K562 (cell line): ENCODE results near the gene UBL7. TPM values are rescaled to one million over a fixed set of nuclear protein-coding genes. Genes with fewer than 3 reads are reported as not detected.

Experiments used
- ATAC-seq: fragments of 200-7000 bp; cut with Tn5 transposase; 3 replicates; pipeline ENCODE4 v1.9.1; 2020; ENCODE audit warnings: moderate library complexity
- BruUV-seq: library from RNA; stranded (reverse); fragments of 400-500 nt; replicated peaks from 2 replicates; lab custom pipeline; 2021; lab: Mats Ljungman, UMichigan
- CTCF ChIA-PET: fragments of 300-600 bp; formaldehyde crosslinking; extraction: SDS; loops from one replicate; lab custom pipeline; 2021; ENCODE audit warnings: low intra/inter-chr PET ratio; lab: Yijun Ruan, JAX
- POLR2A ChIA-PET: fragments of 300-600, 350-650 bp; sonication (Branson Sonifier 250); formaldehyde crosslinking; extraction: SDS; loops from one replicate; lab custom pipeline; 2021; ENCODE audit warnings: antibody characterized with exemption, inconsistent platforms; lab: Yijun Ruan, JAX
- DNase-seq, 4 experiments: peaks; one replicate each; pipeline versions ENCODE4 v3.0.0 to v3.0.0-alpha.2; 2011 to 2018; ENCODE audit warnings: low spot score in 3 of 4, mixed read lengths in 3 of 4; ENCODE audit errors: extremely low read depth in 1 of 4
- FAIRE-seq: peaks from 2 replicates; lab custom pipeline; 2011; peaks lifted over from hg19 to GRCh38; lab: Jason Lieb, UNC
- H2AFZ ChIP-seq: 2 replicates; pipeline ENCODE4 v1.6.0; 2011; ENCODE audit warnings: low read depth, low read length, control low read depth, inconsistent platforms
- H3K27ac ChIP-seq: fragments of 200-600 bp; 3 replicates; pipeline ENCODE4 v1.8.0; 2011; ENCODE audit warnings: low read depth, mild to moderate bottlenecking, control low read depth, inconsistent platforms, low read length, moderate library complexity, mixed read lengths; ENCODE audit errors: extremely low read depth
- H3K27me3 ChIP-seq, 2 experiments: fragments of 300-600 bp in 1 of 2; 2 replicates in 1 of 2; 3 replicates in 1 of 2; pipeline versions ENCODE4 v1.6.0 to v1.8.0; 2011; ENCODE audit warnings: inconsistent platforms in 2 of 2, low read length in 2 of 2, mild to moderate bottlenecking in 1 of 2, mixed read lengths in 1 of 2, moderate library complexity in 1 of 2; ENCODE audit not compliant: control insufficient read depth in 2 of 2, insufficient read depth in 2 of 2
- H3K36me3 ChIP-seq: fragments of 300-600 bp; 3 replicates; pipeline ENCODE4 v1.8.0; 2011; ENCODE audit warnings: mild to moderate bottlenecking, low read length, inconsistent platforms; ENCODE audit not compliant: control insufficient read depth, insufficient read depth
- H3K4me1 ChIP-seq, 2 experiments: fragments of 200-600 bp in 1 of 2; replicated peaks in 1 of 2; 2 replicates in 1 of 2; 3 replicates in 1 of 2; pipeline versions ENCODE4 v1.5.1 to v1.8.0; 2011; ENCODE audit warnings: inconsistent platforms in 2 of 2, low read length in 2 of 2, mild to moderate bottlenecking in 1 of 2, mixed read lengths in 1 of 2, moderate library complexity in 1 of 2; ENCODE audit not compliant: control insufficient read depth in 2 of 2, insufficient read depth in 2 of 2
- H3K4me2 ChIP-seq: 2 replicates; pipeline ENCODE4 v1.6.1; 2011; ENCODE audit warnings: low read length, control low read depth, inconsistent platforms, mixed read lengths; ENCODE audit not compliant: insufficient read depth
- H3K4me3 ChIP-seq: fragments of 200-600 bp; sonication (generic), shearing (Covaris generic); 2 replicates; pipeline ENCODE4 v1.5.1; 2016; ENCODE audit warnings: control low read depth, inconsistent platforms
- H3K79me2 ChIP-seq: fragments of 200-600 bp; 3 replicates; pipeline ENCODE4 v1.8.0; 2011; ENCODE audit warnings: low read length, inconsistent platforms; ENCODE audit not compliant: control insufficient read depth, insufficient read depth
- H3K9ac ChIP-seq, 2 experiments: 2 replicates each; pipeline versions ENCODE4 v1.6.0 to v1.6.1; 2011; ENCODE audit warnings: low read depth in 2 of 2, low read length in 2 of 2, control low read depth in 1 of 2, inconsistent platforms in 1 of 2, mild to moderate bottlenecking in 1 of 2, mixed read lengths in 1 of 2; ENCODE audit not compliant: insufficient read depth in 1 of 2
- H3K9me1 ChIP-seq: one replicate; pipeline ENCODE4 v1.6.0; 2011; ENCODE audit warnings: inconsistent platforms, mild to moderate bottlenecking, low read length, moderate library complexity; ENCODE audit not compliant: control insufficient read depth, insufficient read depth
- H3K9me3 ChIP-seq: replicated peaks from 2 replicates; pipeline ENCODE4 v1.5.1; 2011; ENCODE audit warnings: low read depth, low read length, inconsistent platforms; ENCODE audit not compliant: control insufficient read depth, insufficient read depth
- H4K20me1 ChIP-seq: replicated peaks from 2 replicates; pipeline ENCODE4 v1.6.1; 2011; ENCODE audit warnings: low read length, inconsistent platforms, mixed read lengths; ENCODE audit not compliant: control insufficient read depth, insufficient read depth
- ESRRB ChIP-seq: fragments of 250-450 bp; sonication (Bioruptor Pico); IDR thresholded peaks from 2 replicates; pipeline ENCODE4 v1.5.0; 2020; ENCODE audit warnings: mild to moderate bottlenecking, moderate library complexity, borderline replicate concordance
- ILF3 ChIP-seq: fragments of 450-650 bp; IDR thresholded peaks from 2 replicates; pipeline ENCODE4 v1.6.1; 2018; ENCODE audit warnings: antibody characterized with exemption, mild to moderate bottlenecking, moderate library complexity, borderline replicate concordance
- SIN3A ChIP-seq, 2 experiments: fragments of 150-350 bp in 1 of 2; IDR thresholded peaks; 2 replicates each; pipeline ENCODE4 v1.6.1; 2011 to 2016; ENCODE audit warnings: borderline replicate concordance in 2 of 2, low read depth in 2 of 2, low read length in 2 of 2, mild to moderate bottlenecking in 2 of 2, moderate library complexity in 2 of 2; ENCODE audit not compliant: control insufficient read depth in 1 of 2
- YY1 ChIP-seq, 3 experiments: IDR thresholded peaks; 2 replicates each; pipeline ENCODE4 v1.6.1; 2011; ENCODE audit warnings: low read length in 2 of 3, mild to moderate bottlenecking in 2 of 3, moderate library complexity in 2 of 3, borderline replicate concordance in 1 of 3, control low read depth in 1 of 3, low read depth in 1 of 3; ENCODE audit not compliant: insufficient read depth in 3 of 3, insufficient replicate concordance in 2 of 3, control insufficient read depth in 1 of 3, insufficient read length in 1 of 3; ENCODE audit errors: extremely low read depth in 1 of 3
- ZFP36 ChIP-seq: fragments of 150-350 bp; IDR thresholded peaks from 2 replicates; pipeline ENCODE4 v1.6.1; 2018; ENCODE audit warnings: low read length, low read depth; ENCODE audit not compliant: partially characterized antibody
- ZNF316 ChIP-seq: fragments of 450-650 bp; IDR thresholded peaks from 2 replicates; pipeline ENCODE4 v1.6.1; 2016
- ZNF324 ChIP-seq: fragments of 250-450 bp; sonication (Bioruptor Pico); IDR thresholded peaks from 2 replicates; pipeline ENCODE4 v1.4.0; 2020; ENCODE audit warnings: mild to moderate bottlenecking
- WGBS: fragments of 100-300 bp; shearing (Covaris generic); methylation state at CpG from one replicate; pipeline ENCODE4 v1.1.6; 2016; ENCODE audit warnings: low coverage, mixed read lengths; ENCODE audit not compliant: insufficient coverage; ENCODE audit errors: missing lambda C conversion rate; 5-methylcytosine and 5-hydroxymethylcytosine counted together
- in situ Hi-C: fragments of 300-500 bp; cut with MboI; formaldehyde crosslinking; loops from 4 replicates; pipeline ENCODE4 v1.15.0; 2018; ENCODE audit warnings: inconsistent platforms, mixed read lengths
- intact Hi-C: fragments of 100-400 bp; cut with micrococcal nuclease; formaldehyde crosslinking; loops from 2 replicates; pipeline ENCODE4 v1.14.2; 2022
- polyA plus RNA-seq, 8 experiments: library from polyadenylated mRNA; depleted of rRNA in 4 of 8; stranded (reverse) in 5 of 8; unstranded in 3 of 8; fragments of >200 nt; fragmentation: Nextera tagmentation in 2 of 8; fragmentation: Illumina TruSeq in 1 of 8; extraction: Ambion mirVana in 2 of 8; extraction: Trizol in 1 of 8; gene quantifications; 2 replicates each; pipeline versions ENCODE4 v1.2.1 to v1.2.3, GENCODE V29; 2011 to 2014; ENCODE audit warnings: inconsistent platforms in 1 of 8, missing spikeins in 1 of 8
- total RNA-seq, 7 experiments: library from RNA; depleted of rRNA in 6 of 7; stranded (reverse); fragments of >200 nt in 6 of 7; fragmentation: Illumina TruSeq in 2 of 7; extraction: Trizol in 2 of 7; gene quantifications; 2 replicates each; pipeline versions ENCODE4 v1.2.1 to v1.2.3, GENCODE V29; 2011 to 2021; ENCODE audit warnings: low replicate concordance in 1 of 7
- TF ChIP-seq, protein P1 (sequence below), 3 experiments: fragments of 200-800 bp in 1 of 3; sonication (Bioruptor generic) in 1 of 3; sonication (generic) in 1 of 3; formaldehyde crosslinking in 1 of 3; IDR thresholded peaks; 2 replicates each; pipeline versions ENCODE4 v1.6.1 to v1.8.0; 2016 to 2022; ENCODE audit warnings: mild to moderate bottlenecking in 2 of 3, missing compliant biosample characterization in 2 of 3, missing genetic modification characterization in 2 of 3, missing genetic modification reagents in 1 of 3

UBL7 gene
- total and polyA plus RNA-seq, 9 of the 15 experiments (the other 6 are each of a cell fraction or from before 2014, with no cell fraction given): 19.2 to 63.4 (median 44.9) TPM

- Histone ChIP-seq H3K4me1 (peaks cover 72 to 80% of the 10 kb centered on the region in 2 experiments), H3K9ac (peak overlapping the region in 1 of 2 experiments; percentile 70; a peak in 2 of 4 replicates), H2AFZ (no peak overlapping the region), H4K20me1 (peaks cover 26% of the 10 kb centered on the region), H3K4me3 (no peak overlapping the region), H3K4me2 (peak overlapping the region; percentile 73; the same call in 1 of the 2 replicates), H3K27ac (no peak overlapping the region), H3K9me1 (no peaks in the 10 kb centered on the region), H3K9me3 (no peaks in the 10 kb centered on the region), H3K36me3 (peaks cover 23% of the 10 kb centered on the region; the same call in 2 of the 3 replicates), H3K27me3 (no peaks in the 10 kb centered on the region), H3K79me2 (peaks cover 74% of the 10 kb centered on the region)
- TF ChIP-seq ZFP36 (no peak), ZNF316 (no peak), ESRRB (CRISPR knock-in tag) (no peak), ILF3 (no peak), YY1 (IDR thresholded peaks at IDR 0.05; ENCODE audit: borderline replicate concordance in 1 of 3, control insufficient read depth in 1 of 3, extremely low read depth in 1 of 3, insufficient read depth in 3 of 3, insufficient read length in 1 of 3, insufficient replicate concordance in 2 of 3, low read depth in 1 of 3, low read length in 2 of 3) (no peak), ZNF324 (no peak), SIN3A (IDR thresholded peaks at IDR 0.05; ENCODE audit: borderline replicate concordance in 2 of 2, control insufficient read depth in 1 of 2, low read depth in 2 of 2, low read length in 2 of 2) (no peak)
- TF ChIP-seq, protein P1, sequence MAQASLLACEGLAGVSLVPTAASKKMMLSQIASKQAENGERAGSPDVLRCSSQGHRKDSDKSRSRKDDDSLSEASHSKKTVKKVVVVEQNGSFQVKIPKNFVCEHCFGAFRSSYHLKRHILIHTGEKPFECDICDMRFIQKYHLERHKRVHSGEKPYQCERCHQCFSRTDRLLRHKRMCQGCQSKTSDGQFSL (CRISPR knock-in tag; IDR thresholded peaks at IDR 0.05): peak; percentile 82; the same call in 1 of the 2 replicates
- TF ChIP-seq, protein P1 (tag; IDR thresholded peaks at IDR 0.05): peak in 1 of 2 experiments; percentile 66; a peak in 1 of 4 replicates
- WGBS: 69% methylated on average over 6 of the region's 8 CpGs
- no TSS peak for BruUV-seq
- FAIRE-seq (no peak), DNase-seq (no peak), ATAC-seq (no peak)
- ChIA-PET POLR2A (interaction anchor here (0.6 to 1.1 kb wide), 5 partner anchors 17 to 831 kb away, joined by 3 to 6 read pairs (median 4); partner anchors contain the start of gene UBL7), CTCF (no interaction called here)
- in situ Hi-C loops: no loop called here
- intact Hi-C loops: no loop called here
Measured at GRCh38 chr15:74431645-74432044, 29.3 kb downstream of the UBL7 start.
